Lung (tissue), 12 donors: Measurements from ENCODE around the gene NAT14. TPM values are rescaled to one million over a fixed set of nuclear protein-coding genes. Genes with fewer than 3 reads are reported as not detected.

Source experiments
- ATAC-seq: fragments of 200-7000 bp; cut with Tn5 transposase; one replicate; pipeline ENCODE4 v1.9.1; 2020; ENCODE audit warnings: moderate number of reproducible peaks; ENCODE audit not compliant: insufficient read depth, low FRiP score
- DNase-seq, 3 donors: peaks; one replicate each; pipeline ENCODE4 v3.0.0-alpha.2; 2013 to 2017
- H3K27ac ChIP-seq, 2 donors: one replicate each; pipeline ENCODE4 v1.5.1; 2013; ENCODE audit warnings: mild to moderate bottlenecking in 2 of 2, moderate library complexity in 2 of 2, control low read depth in 1 of 2, inconsistent platforms in 1 of 2, low read depth in 1 of 2, low read length in 1 of 2
- H3K27me3 ChIP-seq, 3 donors: one replicate each; pipeline ENCODE4 v1.5.1; 2013; ENCODE audit warnings: low read length in 2 of 3; ENCODE audit not compliant: control insufficient read depth in 3 of 3, insufficient read depth in 3 of 3
- H3K36me3 ChIP-seq, 4 donors: one replicate each; pipeline ENCODE4 v1.5.1; 2013; ENCODE audit warnings: low read length in 4 of 4, mild to moderate bottlenecking in 1 of 4, moderate library complexity in 1 of 4; ENCODE audit not compliant: control insufficient read depth in 4 of 4, insufficient read depth in 4 of 4
- H3K4me1 ChIP-seq, 5 donors: one replicate each; pipeline ENCODE4 v1.5.1; 2013; ENCODE audit warnings: low read length in 5 of 5, mild to moderate bottlenecking in 2 of 5, moderate library complexity in 1 of 5; ENCODE audit not compliant: control insufficient read depth in 5 of 5, insufficient read depth in 5 of 5
- H3K4me3 ChIP-seq: one replicate; pipeline ENCODE4 v1.5.1; 2013; ENCODE audit warnings: mild to moderate bottlenecking, control low read depth, moderate library complexity
- H3K9ac ChIP-seq, 2 donors: one replicate each; pipeline ENCODE4 v1.5.1; 2013; ENCODE audit warnings: low read length in 2 of 2, control low read depth in 1 of 2; ENCODE audit not compliant: insufficient read depth in 1 of 2
- H3K9me3 ChIP-seq, 4 donors: one replicate each; pipeline ENCODE4 v1.5.1; 2013; ENCODE audit warnings: low read length in 3 of 4, mild to moderate bottlenecking in 1 of 4, moderate library complexity in 1 of 4; ENCODE audit not compliant: control insufficient read depth in 4 of 4, insufficient read depth in 3 of 4
- WGBS, 2 donors: extraction: QIAGEN DNeasy Blood & Tissue Kit; methylation state at CpG; one replicate each; pipeline ENCODE4 v1.1.7; 2013; 5-methylcytosine and 5-hydroxymethylcytosine counted together
- polyA plus RNA-seq, 2 donors: library from polyadenylated mRNA; stranded (reverse); fragments of 200-250 nt; gene quantifications; one replicate each; pipeline ENCODE4 v1.2.1, GENCODE V29; 2013
- total RNA-seq, 2 donors: library from RNA; depleted of rRNA in 1 of 2; stranded (reverse); fragments of >200 nt in 1 of 2; gene quantifications; one replicate each; pipeline ENCODE4 v1.2.1, GENCODE V29; 2014 to 2021
- TF ChIP-seq, protein P1 (sequence below): IDR thresholded peaks from 2 replicates; pipeline ENCODE4 v1.5.1; 2012; ENCODE audit warnings: mild to moderate bottlenecking; ENCODE audit errors: control extremely low read depth, extremely low read depth
- donor health status: control.
- donor health status: control.
- donor health status: Bipolar disorder and iron deficiency.
- donor health status: healthy.
- donor health status: DM: yes; HTN: yes; CAD: no.

The NAT14 gene
- total and polyA plus RNA-seq, 4 donors, result 17.7 to 46.2 (median 33.2) TPM

DNA sequence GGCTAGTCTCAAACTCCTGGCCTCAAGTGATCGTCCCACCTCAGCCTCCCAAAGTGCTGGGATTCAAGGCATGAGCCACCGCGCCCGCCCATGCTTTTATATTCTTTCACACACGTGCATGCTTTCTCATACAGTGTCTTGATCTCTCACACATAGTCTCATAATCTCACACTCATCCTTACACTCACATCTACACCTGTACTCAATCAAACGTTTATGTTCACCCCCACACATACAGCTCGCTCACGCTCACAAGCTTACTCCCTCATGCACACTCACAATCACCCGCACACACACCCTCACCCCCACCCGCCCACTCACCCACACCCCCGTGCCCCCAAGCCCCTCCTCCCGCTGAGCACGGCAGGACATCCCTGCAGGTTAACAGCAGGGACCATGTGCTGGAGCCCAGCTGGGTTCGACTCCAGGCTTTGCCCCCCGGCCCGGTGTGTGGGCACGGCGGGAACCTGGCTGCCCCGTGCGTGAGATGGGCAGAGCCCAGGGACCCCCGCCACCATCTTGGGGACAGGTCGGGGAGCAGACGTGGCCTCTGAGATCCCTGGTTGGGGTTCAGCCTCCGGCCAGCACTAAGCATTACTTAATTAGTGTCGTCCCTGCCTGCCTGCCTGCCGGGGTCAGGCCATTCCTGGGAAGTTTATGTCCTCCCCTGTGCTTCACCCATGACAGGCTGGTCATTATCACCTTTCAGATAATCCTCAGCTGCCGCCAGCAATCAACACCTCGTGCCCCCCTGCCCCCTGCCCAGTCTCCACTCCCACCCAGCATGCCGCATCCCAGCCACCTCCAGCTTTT lies 40.5 kb downstream of the NAT14 start:
- Histone ChIP-seq H3K9ac (no peak overlapping the region), H3K27me3 (peaks cover 5 to 13% (median 8%) of the 10 kb centered on the region in 3 donors), H3K9me3 (peaks cover 0 to 2% (median 0%) of the 10 kb centered on the region in 4 donors), H3K4me1 (peaks cover 0 to 16% (median 13%) of the 10 kb centered on the region in 5 donors), H3K27ac (peak overlapping the region in 1 of 2 donors; percentile 2), H3K4me3 (no peak overlapping the region), H3K36me3 (no peaks in the 10 kb centered on the region)
- 51 to 70% methylated on average over 29 of the region's 29 CpGs for whole genome bisulfite sequencing, 2 donors
- DNase-seq (no peak), ATAC-seq (no peak)
- TF ChIP-seq, protein P1, sequence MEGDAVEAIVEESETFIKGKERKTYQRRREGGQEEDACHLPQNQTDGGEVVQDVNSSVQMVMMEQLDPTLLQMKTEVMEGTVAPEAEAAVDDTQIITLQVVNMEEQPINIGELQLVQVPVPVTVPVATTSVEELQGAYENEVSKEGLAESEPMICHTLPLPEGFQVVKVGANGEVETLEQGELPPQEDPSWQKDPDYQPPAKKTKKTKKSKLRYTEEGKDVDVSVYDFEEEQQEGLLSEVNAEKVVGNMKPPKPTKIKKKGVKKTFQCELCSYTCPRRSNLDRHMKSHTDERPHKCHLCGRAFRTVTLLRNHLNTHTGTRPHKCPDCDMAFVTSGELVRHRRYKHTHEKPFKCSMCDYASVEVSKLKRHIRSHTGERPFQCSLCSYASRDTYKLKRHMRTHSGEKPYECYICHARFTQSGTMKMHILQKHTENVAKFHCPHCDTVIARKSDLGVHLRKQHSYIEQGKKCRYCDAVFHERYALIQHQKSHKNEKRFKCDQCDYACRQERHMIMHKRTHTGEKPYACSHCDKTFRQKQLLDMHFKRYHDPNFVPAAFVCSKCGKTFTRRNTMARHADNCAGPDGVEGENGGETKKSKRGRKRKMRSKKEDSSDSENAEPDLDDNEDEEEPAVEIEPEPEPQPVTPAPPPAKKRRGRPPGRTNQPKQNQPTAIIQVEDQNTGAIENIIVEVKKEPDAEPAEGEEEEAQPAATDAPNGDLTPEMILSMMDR, result no peak

DNA sequence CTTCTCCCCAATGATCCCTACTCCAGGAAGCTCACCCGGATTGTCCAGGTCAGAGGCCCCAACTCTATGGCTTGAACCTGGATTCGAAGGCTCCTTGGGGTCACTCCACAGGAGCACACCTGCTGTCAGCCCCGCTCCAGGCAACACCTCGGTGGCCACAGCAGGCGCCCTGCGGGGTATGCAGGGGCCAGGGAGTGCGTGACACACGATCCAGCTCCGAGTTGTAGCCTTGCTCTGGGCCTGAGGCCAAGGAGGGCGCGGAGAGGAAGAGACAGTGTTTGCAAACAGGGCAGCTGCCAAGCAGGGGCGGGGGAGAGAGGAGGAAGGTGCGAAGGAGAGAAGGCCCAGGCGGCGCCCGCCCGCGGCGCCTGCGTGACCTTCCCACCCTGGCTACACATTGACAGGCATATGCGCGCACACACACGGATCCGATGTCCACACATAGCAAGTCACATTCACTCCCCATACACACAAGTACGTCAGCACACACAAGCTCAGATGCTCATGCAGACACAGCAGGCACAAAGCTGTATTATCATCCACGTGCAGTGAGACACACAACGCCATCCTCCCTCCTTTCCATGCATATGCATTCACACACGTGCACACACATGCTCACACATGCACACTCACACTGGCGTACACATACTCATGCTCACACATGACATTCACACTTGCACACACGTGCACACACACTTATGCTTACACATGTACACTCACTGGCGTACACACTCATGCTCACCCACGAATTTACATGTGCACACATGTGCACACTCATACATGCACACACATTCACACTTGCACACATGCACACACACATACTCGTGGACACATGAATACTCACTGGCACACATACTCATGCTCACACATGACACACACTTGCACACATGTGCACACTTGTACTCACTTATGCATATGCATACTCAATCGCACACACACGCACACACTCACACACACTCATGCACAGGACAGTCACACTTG lies 41.5 kb downstream of the NAT14 start:
- ATAC-seq (peak; percentile 46), DNase-seq (peak; percentile 84 to 90 (median 90))
- H3K4me3 ChIP-seq, result no peak overlapping the region
- H3K9me3 ChIP-seq, result peaks cover 0 to 2% (median 0%) of the 10 kb centered on the region in 4 donors
- TF ChIP-seq, protein P1, result no peak
- H3K9ac ChIP-seq, result no peak overlapping the region
- peak overlapping the region in 1 of 2 donors; percentile 2 for H3K27ac ChIP-seq
- WGBS, 2 donors, result 27 to 29% methylated on average over 35 of the region's 35 CpGs
- no peaks in the 10 kb centered on the region for H3K36me3 ChIP-seq
- peaks cover 0 to 15% (median 13%) of the 10 kb centered on the region in 5 donors for H3K4me1 ChIP-seq
- peaks cover 5 to 13% (median 8%) of the 10 kb centered on the region in 3 donors for H3K27me3 ChIP-seq

DNA sequence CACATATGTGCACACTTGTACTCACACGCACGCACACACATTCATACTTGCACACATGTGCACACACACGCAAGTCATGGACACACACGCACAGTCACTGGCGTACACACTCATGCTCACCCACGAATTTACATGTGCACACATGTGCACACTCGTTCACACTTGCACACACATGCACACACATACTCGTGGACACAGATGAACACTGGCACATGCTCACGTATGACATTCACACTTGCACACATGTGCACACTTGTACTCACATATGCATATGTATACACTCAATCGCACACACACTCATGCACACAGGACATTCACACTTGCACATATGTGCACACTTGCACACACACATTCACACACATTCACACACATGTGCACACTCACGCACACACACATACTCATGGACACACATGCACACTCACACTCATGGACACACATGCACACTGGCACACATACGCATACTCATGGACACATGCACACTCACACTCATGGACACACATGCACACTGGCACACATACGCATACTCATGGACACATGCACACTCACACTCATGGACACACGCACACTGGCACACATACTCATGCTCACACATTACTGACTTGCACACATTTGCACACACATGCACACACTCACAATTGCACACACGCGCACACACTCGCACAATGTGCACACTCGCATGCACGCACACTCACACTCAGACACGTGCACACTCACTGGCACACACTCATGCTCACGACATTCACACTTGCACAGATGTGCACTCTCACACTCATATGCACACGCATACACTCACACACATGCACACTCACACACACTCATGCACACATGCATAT lies 42.4 kb downstream of the NAT14 start:
- no peak overlapping the region for H3K9ac ChIP-seq
- 86 to 89% methylated on average over 22 of the region's 22 CpGs for WGBS, 2 donors
- H3K4me1 ChIP-seq, result peaks cover 0 to 13% (median 11%) of the 10 kb centered on the region in 5 donors

More for the DNA sequence above, 42.4 kb downstream of the NAT14 start:
- peaks cover 0 to 2% (median 0%) of the 10 kb centered on the region in 4 donors for H3K9me3 ChIP-seq
- DNase-seq, result no peak
- TF ChIP-seq, protein P1, result no peak
- H3K27ac ChIP-seq, result no peak overlapping the region
- H3K4me3 ChIP-seq, result no peak overlapping the region
- H3K27me3 ChIP-seq, result peaks cover 5 to 13% (median 8%) of the 10 kb centered on the region in 3 donors
- no peak for ATAC-seq
- no peaks in the 10 kb centered on the region for H3K36me3 ChIP-seq
